Neural progenitor cell (in vitro differentiated cells): ENCODE measurements around the gene SEC14L3. TPM values are rescaled to one million over a fixed set of nuclear protein-coding genes. Genes with fewer than 3 reads are reported as not detected.

ENCODE experiments used
- DNase-seq: peaks from one replicate; pipeline ENCODE4 v3.0.0-alpha.2; 2016; ENCODE audit warnings: low spot score
- H2AFZ ChIP-seq: fragments of 200-600 bp; sonication (generic); replicated peaks from 2 replicates; pipeline ENCODE4 v1.6.1; 2016; ENCODE audit warnings: antibody characterized with exemption
- H3F3A ChIP-seq: fragments of 200-600 bp; sonication (generic); 2 replicates; pipeline ENCODE4 v1.6.1; 2016; ENCODE audit warnings: antibody characterized with exemption, low read depth
- H3K27ac ChIP-seq: fragments of 200-600 bp; sonication (generic); 2 replicates; pipeline ENCODE4 v1.5.1; 2016; ENCODE audit warnings: mild to moderate bottlenecking
- H3K27me3 ChIP-seq: fragments of 200-600 bp; sonication (generic); 2 replicates; pipeline ENCODE4 v1.6.1; 2016; ENCODE audit warnings: mild to moderate bottlenecking, moderate library complexity
- H3K36me3 ChIP-seq: fragments of 200-600 bp; sonication (generic); 2 replicates; pipeline ENCODE4 v1.5.1; 2016
- H3K4me1 ChIP-seq: fragments of 200-600 bp; sonication (generic); 2 replicates; pipeline ENCODE4 v1.6.1; 2016; ENCODE audit warnings: mixed run types
- H3K4me2 ChIP-seq: fragments of 200-600 bp; sonication (generic); 2 replicates; pipeline ENCODE4 v1.6.1; 2016
- H3K4me3 ChIP-seq: fragments of 200-600 bp; sonication (generic); 2 replicates; pipeline ENCODE4 v1.5.1; 2016
- H3K79me2 ChIP-seq: fragments of 200-600 bp; sonication (generic); 2 replicates; pipeline ENCODE4 v1.6.1; 2016; ENCODE audit warnings: low read depth
- H3K9ac ChIP-seq: fragments of 200-600 bp; sonication (generic); 2 replicates; pipeline ENCODE4 v1.6.1; 2016
- H3K9me3 ChIP-seq: fragments of 200-600 bp; sonication (generic); 2 replicates; pipeline ENCODE4 v1.5.1; 2016; ENCODE audit warnings: low read depth
- H4K20me1 ChIP-seq: fragments of 200-600 bp; sonication (generic); 2 replicates; pipeline ENCODE4 v1.6.1; 2016; ENCODE audit warnings: low read depth
- H3K27ac Mint-ChIP-seq: 3 replicates; pipeline ENCODE4 v1.8.0; 2021; ENCODE audit warnings: mixed read lengths
- H3K27me3 Mint-ChIP-seq: 2 replicates; pipeline ENCODE4 v1.8.0; 2022; ENCODE audit warnings: low read depth, mild to moderate bottlenecking, inconsistent platforms, moderate library complexity, mixed read lengths; ENCODE audit not compliant: insufficient read depth
- H3K36me3 Mint-ChIP-seq: 3 replicates; pipeline ENCODE4 v1.8.0; 2021; ENCODE audit warnings: mixed read lengths
- H3K4me1 Mint-ChIP-seq: 3 replicates; pipeline ENCODE4 v1.8.0; 2021; ENCODE audit warnings: mixed read lengths
- H3K4me3 Mint-ChIP-seq: 3 replicates; pipeline ENCODE4 v1.8.0; 2021; ENCODE audit warnings: mild to moderate bottlenecking, moderate library complexity, mixed read lengths
- H3K9me3 Mint-ChIP-seq: 3 replicates; pipeline ENCODE4 v1.8.0; 2020; ENCODE audit warnings: mixed read lengths
- EZH2 ChIP-seq: fragments of 200-600 bp; sonication (generic); IDR thresholded peaks from 2 replicates; pipeline ENCODE4 v1.6.1; 2017; ENCODE audit warnings: antibody characterized with exemption, mild to moderate bottlenecking, moderate library complexity
- EZH2phosphoT487 ChIP-seq: fragments of 200-600 bp; sonication (generic); IDR thresholded peaks from 2 replicates; pipeline ENCODE4 v1.6.1; 2017; ENCODE audit warnings: antibody characterized with exemption
- total RNA-seq: library from RNA; depleted of rRNA; stranded (reverse); fragments of >200 nt; gene quantifications from 2 replicates; pipeline ENCODE4 v1.2.3, GENCODE V29; 2015; ENCODE audit warnings: low replicate concordance
- TF ChIP-seq, protein P1 (sequence below): fragments of 200-600 bp; sonication (generic); IDR thresholded peaks from 2 replicates; pipeline ENCODE4 v1.5.1; 2017; ENCODE audit warnings: antibody characterized with exemption, mild to moderate bottlenecking

SEC14L3 gene
- total RNA-seq, 1 donor from 2014 or later: not detected

DNA sequence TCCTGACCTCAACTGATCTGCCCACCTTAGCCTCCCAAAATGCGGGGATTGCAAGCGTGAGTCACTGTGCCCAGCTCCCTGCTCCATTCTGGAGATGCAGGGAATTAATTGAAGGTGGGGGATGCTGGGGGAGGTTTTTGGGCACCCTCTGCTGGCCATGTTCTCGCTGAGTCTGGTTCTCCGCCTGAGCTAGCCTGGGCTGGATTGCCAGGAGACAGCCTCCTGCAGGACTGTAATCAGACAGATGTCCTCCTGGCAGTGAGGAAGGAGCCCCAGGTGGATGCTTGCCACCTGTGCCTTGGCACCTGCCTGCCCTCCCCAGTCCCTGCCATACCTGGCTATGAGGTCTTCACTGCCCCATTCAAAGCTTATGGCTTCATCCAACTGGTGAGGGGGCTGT lies 40.9 kb downstream of the SEC14L3 start:
- no peak for DNase-seq
- Histone ChIP-seq H3K4me3 (no peak overlapping the region), H3K27ac (no peak overlapping the region), H3K9ac (no peak overlapping the region), H4K20me1 (peaks cover 11% of the 10 kb centered on the region), H3K9me3 (no peaks in the 10 kb centered on the region), H3F3A (peaks cover under 1% of the 10 kb centered on the region), H3K4me1 (no peaks in the 10 kb centered on the region), H2AFZ (no peak overlapping the region), H3K27me3 (no peaks in the 10 kb centered on the region), H3K79me2 (no peaks in the 10 kb centered on the region), H3K36me3 (no peaks in the 10 kb centered on the region), H3K4me2 (no peak overlapping the region)
- H3K36me3 Mint-ChIP-seq: peaks cover 8% of the 10 kb centered on the region
- H3K4me3 Mint-ChIP-seq: no peak overlapping the region
- H3K27ac Mint-ChIP-seq: no peak overlapping the region
- TF ChIP-seq, protein P1, sequence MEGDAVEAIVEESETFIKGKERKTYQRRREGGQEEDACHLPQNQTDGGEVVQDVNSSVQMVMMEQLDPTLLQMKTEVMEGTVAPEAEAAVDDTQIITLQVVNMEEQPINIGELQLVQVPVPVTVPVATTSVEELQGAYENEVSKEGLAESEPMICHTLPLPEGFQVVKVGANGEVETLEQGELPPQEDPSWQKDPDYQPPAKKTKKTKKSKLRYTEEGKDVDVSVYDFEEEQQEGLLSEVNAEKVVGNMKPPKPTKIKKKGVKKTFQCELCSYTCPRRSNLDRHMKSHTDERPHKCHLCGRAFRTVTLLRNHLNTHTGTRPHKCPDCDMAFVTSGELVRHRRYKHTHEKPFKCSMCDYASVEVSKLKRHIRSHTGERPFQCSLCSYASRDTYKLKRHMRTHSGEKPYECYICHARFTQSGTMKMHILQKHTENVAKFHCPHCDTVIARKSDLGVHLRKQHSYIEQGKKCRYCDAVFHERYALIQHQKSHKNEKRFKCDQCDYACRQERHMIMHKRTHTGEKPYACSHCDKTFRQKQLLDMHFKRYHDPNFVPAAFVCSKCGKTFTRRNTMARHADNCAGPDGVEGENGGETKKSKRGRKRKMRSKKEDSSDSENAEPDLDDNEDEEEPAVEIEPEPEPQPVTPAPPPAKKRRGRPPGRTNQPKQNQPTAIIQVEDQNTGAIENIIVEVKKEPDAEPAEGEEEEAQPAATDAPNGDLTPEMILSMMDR: peak; percentile 12
- TF ChIP-seq EZH2phosphoT487: no peak
- H3K4me1 Mint-ChIP-seq: peaks cover 18% of the 10 kb centered on the region
- peaks cover 2% of the 10 kb centered on the region for H3K27me3 Mint-ChIP-seq
- H3K9me3 Mint-ChIP-seq: no peaks in the 10 kb centered on the region

DNA sequence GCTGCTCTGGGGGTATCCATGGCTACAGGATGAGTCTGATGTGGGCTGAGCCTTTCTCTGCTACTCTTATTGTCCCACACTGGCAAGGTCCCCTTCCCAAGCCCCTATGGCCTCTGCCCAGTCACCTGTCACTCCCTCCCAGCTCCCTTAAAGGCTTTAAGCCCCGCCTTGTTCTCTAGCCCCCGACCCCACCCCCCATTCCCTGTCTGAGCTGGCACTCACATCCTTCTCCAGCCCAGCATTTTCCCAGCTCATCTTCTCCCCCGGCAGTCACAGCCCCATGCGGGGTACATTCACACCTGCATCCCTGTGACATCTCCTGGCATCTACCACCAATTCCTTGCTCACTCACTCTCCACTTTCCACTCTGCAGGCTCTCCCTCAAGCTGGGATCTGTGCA lies 41.9 kb downstream of the SEC14L3 start:
- Histone ChIP-seq H3K9me3 (no peaks in the 10 kb centered on the region), H3K4me1 (no peaks in the 10 kb centered on the region), H3K9ac (no peak overlapping the region), H3F3A (peaks cover 11% of the 10 kb centered on the region), H3K36me3 (no peaks in the 10 kb centered on the region), H3K4me3 (no peak overlapping the region), H3K27me3 (no peaks in the 10 kb centered on the region), H3K79me2 (no peaks in the 10 kb centered on the region), H2AFZ (no peak overlapping the region), H3K27ac (no peak overlapping the region), H3K4me2 (no peak overlapping the region), H4K20me1 (peaks cover 11% of the 10 kb centered on the region)
- H3K4me1 Mint-ChIP-seq: peaks cover 18% of the 10 kb centered on the region
- peaks cover 2% of the 10 kb centered on the region for H3K27me3 Mint-ChIP-seq
- no peaks in the 10 kb centered on the region for H3K9me3 Mint-ChIP-seq
- TF ChIP-seq EZH2phosphoT487 (no peak), EZH2 (no peak)
- TF ChIP-seq, protein P1: no peak
- H3K4me3 Mint-ChIP-seq: no peak overlapping the region
- DNase-seq: no peak
- peaks cover 8% of the 10 kb centered on the region for H3K36me3 Mint-ChIP-seq
- no peak overlapping the region for H3K27ac Mint-ChIP-seq

DNA sequence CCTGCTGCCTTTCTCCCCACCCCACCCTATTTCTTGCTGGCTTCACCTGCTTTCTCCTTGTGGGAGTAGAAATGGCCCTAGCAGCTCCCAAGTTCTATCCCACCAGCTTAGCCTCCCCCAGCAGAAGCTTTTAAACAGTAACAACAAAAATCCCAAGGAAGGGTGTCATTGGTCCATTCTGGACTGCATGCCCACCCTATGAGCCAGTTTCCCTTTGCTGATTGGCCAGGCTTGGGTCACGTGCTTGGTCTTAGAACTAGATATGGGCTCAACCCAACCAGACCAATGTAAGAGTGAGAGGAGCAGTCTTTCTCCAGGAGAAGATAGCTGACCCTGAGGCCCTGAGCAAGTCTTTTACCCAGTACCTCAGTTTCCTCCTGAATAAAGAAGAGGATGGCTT lies 43.9 kb downstream of the SEC14L3 start:
- Histone ChIP-seq H3K4me2 (no peak overlapping the region), H3K36me3 (no peaks in the 10 kb centered on the region), H3K4me1 (no peaks in the 10 kb centered on the region), H3K4me3 (no peak overlapping the region), H3F3A (peaks cover 29% of the 10 kb centered on the region), H3K9ac (no peak overlapping the region), H3K27ac (no peak overlapping the region), H3K79me2 (no peaks in the 10 kb centered on the region), H3K27me3 (no peaks in the 10 kb centered on the region), H2AFZ (no peak overlapping the region), H3K9me3 (no peaks in the 10 kb centered on the region), H4K20me1 (peaks cover 11% of the 10 kb centered on the region)
- TF ChIP-seq EZH2phosphoT487 (no peak), EZH2 (no peak)
- TF ChIP-seq, protein P1: no peak
- Mint-ChIP-seq H3K9me3 (no peaks in the 10 kb centered on the region), H3K4me1 (peaks cover 25% of the 10 kb centered on the region), H3K27me3 (peaks cover 2% of the 10 kb centered on the region), H3K27ac (no peak overlapping the region), H3K36me3 (peaks cover 8% of the 10 kb centered on the region), H3K4me3 (no peak overlapping the region)
- DNase-seq: no peak
